VCaP (cell line): ENCODE results near the gene GOLGB1.

Experiments used
- H3K27ac ChIP-seq: fragments of 450-650 bp; 2 replicates; pipeline ENCODE4 v1.5.1; 2017
- CTCF ChIP-seq: fragments of 450-650 bp; conservative IDR thresholded peaks from 2 replicates; pipeline ENCODE4 v1.5.1; 2017; ENCODE audit warnings: mild to moderate bottlenecking, moderate library complexity

GOLGB1 gene

DNA sequence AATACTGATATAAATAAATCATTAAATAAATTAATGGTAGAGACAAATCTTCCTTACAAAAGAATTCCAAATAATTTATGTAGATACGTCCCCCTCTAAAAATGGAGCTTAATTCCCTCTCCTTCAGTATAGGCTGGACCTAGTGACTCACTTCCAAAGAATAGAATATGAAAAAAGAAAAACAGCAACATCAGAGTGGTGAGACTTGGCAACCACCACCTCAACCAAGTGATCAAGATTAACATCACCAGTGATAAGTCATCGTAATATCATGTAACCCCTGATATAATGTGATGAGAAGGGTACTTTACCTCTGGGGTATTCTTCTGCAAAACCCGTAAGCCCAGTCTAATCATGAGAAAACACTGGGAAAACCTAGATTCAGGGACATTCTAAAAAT, 13.4 kb downstream of the GOLGB1 start:
- no peak for TF ChIP-seq CTCF
- H3K27ac ChIP-seq: no peak overlapping the region

DNA sequence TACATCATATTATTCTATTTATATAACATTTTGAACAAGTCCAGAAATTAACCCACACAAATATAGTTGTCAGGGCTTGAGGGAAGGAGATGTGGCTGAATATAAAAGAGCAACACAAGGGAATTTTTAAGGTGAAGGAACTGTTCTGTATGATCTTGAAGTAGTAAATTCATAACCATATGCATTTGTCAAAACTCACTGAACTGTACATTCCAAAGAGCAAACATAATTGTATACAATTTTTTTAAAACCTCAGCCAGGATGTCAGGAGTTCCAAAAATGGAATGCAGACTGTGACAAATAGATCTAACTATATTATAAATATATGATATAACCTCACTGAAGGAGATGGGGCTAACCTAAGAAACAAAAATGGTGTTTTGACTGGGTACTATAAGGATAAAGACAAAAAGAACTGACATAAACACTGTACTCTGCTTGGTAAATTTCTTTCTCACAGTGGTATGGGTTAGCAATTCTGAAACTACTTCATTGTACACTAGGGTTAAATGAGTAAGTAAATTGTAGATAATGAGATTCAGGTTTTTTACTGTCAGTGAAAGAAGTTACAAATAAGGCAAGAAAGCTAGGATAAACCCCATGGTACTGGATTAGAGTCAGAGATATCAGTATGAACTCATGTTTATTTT, 14.4 kb downstream of the GOLGB1 start:
- no peak for TF ChIP-seq CTCF
- no peak overlapping the region for H3K27ac ChIP-seq

- no peak overlapping the region for H3K27ac ChIP-seq
- no peak for TF ChIP-seq CTCF
Measured at GRCh38 chr3:121730940-121731687, 18.4 kb downstream of the GOLGB1 start.

DNA sequence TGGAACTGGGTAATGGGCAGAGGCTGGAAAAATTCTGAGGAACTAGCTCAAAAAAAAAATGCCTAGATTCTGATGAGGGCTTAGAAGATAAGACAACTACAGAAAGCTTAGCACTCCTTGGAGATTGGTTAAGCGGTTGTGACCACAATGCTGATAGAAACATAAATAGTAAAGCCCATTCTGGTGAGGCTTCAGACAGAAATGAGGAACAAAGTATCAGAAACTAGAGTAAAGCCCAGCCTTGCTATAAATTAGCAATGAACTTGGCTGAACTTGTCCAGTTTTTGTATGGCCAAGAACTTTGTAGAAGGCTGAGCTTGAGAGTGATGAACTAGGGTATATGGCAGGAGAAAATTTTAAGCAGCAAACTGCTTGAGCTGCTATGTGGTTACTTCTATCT, 25.4 kb downstream of the GOLGB1 start:
- H3K27ac ChIP-seq: no peak overlapping the region

GRCh38 chr3:121723485-121723884, 26.1 kb downstream of the GOLGB1 start:
- H3K27ac ChIP-seq: no peak overlapping the region
- no peak for TF ChIP-seq CTCF

More for the DNA sequence above, 25.4 kb downstream of the GOLGB1 start:
- TF ChIP-seq CTCF: no peak

DNA sequence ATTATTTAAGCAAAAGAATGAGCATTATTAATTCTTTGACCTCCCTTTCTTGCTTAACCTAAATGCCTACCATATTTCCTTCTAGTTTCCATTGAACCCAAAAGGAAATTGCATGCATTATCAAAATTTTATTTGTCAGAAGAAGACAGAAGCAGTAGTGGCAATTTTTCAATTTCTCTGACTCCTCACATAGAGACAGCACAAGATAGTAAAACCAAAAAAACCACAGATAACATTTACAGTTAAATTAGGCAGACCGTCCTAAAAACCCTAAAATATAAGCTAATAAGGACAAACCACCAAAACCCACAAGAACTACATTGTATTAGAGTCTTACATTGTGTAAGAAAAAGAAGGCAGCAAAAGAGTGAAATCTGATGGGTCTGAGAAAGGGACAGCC, 27.1 kb downstream of the GOLGB1 start:
- H3K27ac ChIP-seq: no peak overlapping the region
- TF ChIP-seq CTCF: no peak

DNA sequence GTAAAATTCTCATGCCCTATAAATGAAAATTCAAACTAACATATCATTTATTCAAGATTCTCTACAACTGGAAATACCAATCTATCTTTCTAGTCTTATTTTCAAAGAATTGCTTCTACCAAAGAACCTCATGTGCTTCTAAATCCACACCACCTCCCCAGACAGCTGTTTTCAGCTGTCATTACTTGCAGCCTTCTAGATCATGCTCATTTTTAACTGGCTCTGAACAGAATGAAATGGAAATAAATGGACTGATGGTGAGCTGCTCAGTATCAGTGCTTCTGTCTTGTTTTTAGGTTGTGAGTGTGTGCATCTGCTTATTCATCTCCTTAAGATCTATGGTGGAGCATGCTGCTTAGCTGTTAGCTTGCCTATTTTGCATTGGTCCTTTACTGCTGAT, 29.4 kb downstream of the GOLGB1 start:
- TF ChIP-seq CTCF: no peak
- H3K27ac ChIP-seq: no peak overlapping the region
